Gastrocnemius medialis (tissue), 4 donors: Measurements from ENCODE around the gene ROR1. TPM values are rescaled to one million over a fixed set of nuclear protein-coding genes. Genes with fewer than 3 reads are reported as not detected.

ENCODE experiments used
- ATAC-seq, 2 donors: fragments of 150-250 bp; one replicate each; pipeline ENCODE4 v1.9.1; 2016
- DNase-seq, 2 donors: peaks; one replicate each; pipeline ENCODE4 v3.0.0-alpha.2; 2019
- H3K27ac ChIP-seq, 4 donors: fragments of 200-600 bp; sonication (generic); 1 replicate in 1 of 4; 2 replicates in 3 of 4; pipeline ENCODE4 v1.5.1; 2016 to 2018; ENCODE audit warnings: mild to moderate bottlenecking in 2 of 4, moderate library complexity in 1 of 4
- H3K27me3 ChIP-seq, 3 donors: fragments of 200-600 bp; sonication (generic) in 2 of 3; 1 replicate in 1 of 3; 2 replicates in 2 of 3; pipeline versions ENCODE4 v1.5.1 to v1.6.0; 2016 to 2019; ENCODE audit warnings: mild to moderate bottlenecking in 1 of 3, moderate library complexity in 1 of 3
- H3K36me3 ChIP-seq, 2 donors: fragments of 200-600 bp; sonication (generic) in 1 of 2; one replicate each; pipeline ENCODE4 v1.5.1; 2017 to 2018
- H3K4me1 ChIP-seq, 2 donors: fragments of 200-600 bp; sonication (generic) in 1 of 2; one replicate each; pipeline ENCODE4 v1.5.1; 2016 to 2017; ENCODE audit warnings: mild to moderate bottlenecking in 2 of 2
- H3K4me3 ChIP-seq, 4 donors: fragments of 200-600 bp; sonication (generic) in 3 of 4; 1 replicate in 1 of 4; 2 replicates in 3 of 4; pipeline ENCODE4 v1.5.1; 2016 to 2019; ENCODE audit warnings: mild to moderate bottlenecking in 2 of 4
- H3K9me3 ChIP-seq, 3 donors: fragments of 200-600 bp; sonication (generic) in 2 of 3; 1 replicate in 1 of 3; 2 replicates in 2 of 3; pipeline ENCODE4 v1.5.1; 2016 to 2019
- POLR2A ChIP-seq, 2 donors: fragments of 450-650 bp; IDR thresholded peaks; one replicate each; pipeline ENCODE4 v1.6.1; 2017; ENCODE audit warnings: antibody characterized with exemption in 2 of 2, mild to moderate bottlenecking in 2 of 2, moderate library complexity in 2 of 2
- in situ Hi-C, 4 donors: fragments of 200-750 bp; cut with MboI; loops; one replicate each; pipeline versions ENCODE4 v1.15.0 to v1.8.0; 2017; ENCODE audit warnings: low sequenced_read_pairs in 4 of 4
- intact Hi-C: fragments of 100-400 bp; cut with DNase I; formaldehyde crosslinking; loops from one replicate; pipeline ENCODE4 v1.15.1; 2023; ENCODE audit warnings: low total_unique reads
- total RNA-seq, 4 donors: library from RNA; depleted of rRNA; stranded (reverse); fragments of >200 nt; gene quantifications; one replicate each; pipeline versions ENCODE4 v1.1.0 to v1.2.3, GENCODE V29; 2016
- TF ChIP-seq, protein P1 (sequence below), 5 experiments: fragments of 450-650 bp in 3 of 5; fragments of 200-600 bp in 2 of 5; sonication (generic) in 2 of 5; IDR thresholded peaks in 4 of 5; conservative IDR thresholded peaks in 1 of 5; 1 replicate in 4 of 5; 2 replicates in 1 of 5; pipeline ENCODE4 v1.5.1; 2016 to 2019; ENCODE audit warnings: antibody characterized with exemption in 5 of 5, mild to moderate bottlenecking in 3 of 5, moderate library complexity in 3 of 5

Gene ROR1
- total RNA-seq, 4 donors from 2014 or later, result 2.5 to 4.3 (median 3.6) TPM

- TF ChIP-seq POLR2A (IDR thresholded peaks at IDR 0.05), result no peak
- TF ChIP-seq, protein P1, sequence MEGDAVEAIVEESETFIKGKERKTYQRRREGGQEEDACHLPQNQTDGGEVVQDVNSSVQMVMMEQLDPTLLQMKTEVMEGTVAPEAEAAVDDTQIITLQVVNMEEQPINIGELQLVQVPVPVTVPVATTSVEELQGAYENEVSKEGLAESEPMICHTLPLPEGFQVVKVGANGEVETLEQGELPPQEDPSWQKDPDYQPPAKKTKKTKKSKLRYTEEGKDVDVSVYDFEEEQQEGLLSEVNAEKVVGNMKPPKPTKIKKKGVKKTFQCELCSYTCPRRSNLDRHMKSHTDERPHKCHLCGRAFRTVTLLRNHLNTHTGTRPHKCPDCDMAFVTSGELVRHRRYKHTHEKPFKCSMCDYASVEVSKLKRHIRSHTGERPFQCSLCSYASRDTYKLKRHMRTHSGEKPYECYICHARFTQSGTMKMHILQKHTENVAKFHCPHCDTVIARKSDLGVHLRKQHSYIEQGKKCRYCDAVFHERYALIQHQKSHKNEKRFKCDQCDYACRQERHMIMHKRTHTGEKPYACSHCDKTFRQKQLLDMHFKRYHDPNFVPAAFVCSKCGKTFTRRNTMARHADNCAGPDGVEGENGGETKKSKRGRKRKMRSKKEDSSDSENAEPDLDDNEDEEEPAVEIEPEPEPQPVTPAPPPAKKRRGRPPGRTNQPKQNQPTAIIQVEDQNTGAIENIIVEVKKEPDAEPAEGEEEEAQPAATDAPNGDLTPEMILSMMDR (IDR thresholded peaks at IDR 0.05 in 4 of 5, conservative IDR thresholded peaks at IDR 0.05 in 1 of 5), result no peak
These were observed 55.8 kb downstream of the ROR1 start for GRCh38 chr1:63829349-63830327.

DNA sequence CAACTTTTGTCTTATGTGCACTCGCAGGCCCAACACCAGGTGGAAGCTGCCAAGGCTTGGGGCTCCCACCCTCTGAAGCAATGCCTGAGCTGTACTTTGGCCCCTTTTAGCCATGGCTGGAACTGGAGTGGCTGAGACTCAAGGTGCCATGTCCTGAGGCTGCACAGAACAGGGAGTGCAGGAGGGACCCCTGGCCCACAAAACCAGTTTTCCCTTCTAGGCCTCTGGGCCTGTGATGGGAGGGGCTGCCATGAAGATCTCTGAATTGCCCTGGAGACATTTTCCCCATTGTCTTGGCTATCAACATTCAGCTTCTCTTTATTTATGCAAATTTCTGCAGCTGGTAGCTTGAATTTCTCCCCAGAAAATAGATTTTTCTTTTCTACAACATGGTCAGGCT is 57.6 kb downstream of the ROR1 start:
- H3K9me3 ChIP-seq, result no peaks in the 10 kb centered on the region
- H3K27ac ChIP-seq, result no peak overlapping the region
- no peaks in the 10 kb centered on the region for H3K27me3 ChIP-seq
- intact Hi-C loops, result no loop called here
- ATAC-seq (no peak), DNase-seq (no peak)
- in situ Hi-C loops, result no loop called here
- no peak overlapping the region for H3K4me3 ChIP-seq
- H3K4me1 ChIP-seq, result peaks cover 16 to 53% of the 10 kb centered on the region in 2 donors
- no peaks in the 10 kb centered on the region for H3K36me3 ChIP-seq
- TF ChIP-seq POLR2A (IDR thresholded peaks at IDR 0.05), result no peak
- TF ChIP-seq, protein P1 (IDR thresholded peaks at IDR 0.05 in 4 of 5, conservative IDR thresholded peaks at IDR 0.05 in 1 of 5), result no peak

More at GRCh38 chr1:63829349-63830327, 55.8 kb downstream of the ROR1 start:
- in situ Hi-C loops, result no loop called here
- peaks cover 16 to 53% of the 10 kb centered on the region in 2 donors for H3K4me1 ChIP-seq
- H3K27me3 ChIP-seq, result no peaks in the 10 kb centered on the region
- no peaks in the 10 kb centered on the region for H3K36me3 ChIP-seq
- intact Hi-C loops, result no loop called here
- H3K27ac ChIP-seq, result no peak overlapping the region
- ATAC-seq, result peak; percentile 52 to 58
- H3K4me3 ChIP-seq, result no peak overlapping the region
- no peaks in the 10 kb centered on the region for H3K9me3 ChIP-seq
- peak in 1 of 2 donors; percentile 15 for DNase-seq

GRCh38 chr1:63833363-63834119 is 59.7 kb downstream of the ROR1 start:
- no peak overlapping the region for H3K27ac ChIP-seq
- TF ChIP-seq, protein P1 (IDR thresholded peaks at IDR 0.05 in 4 of 5, conservative IDR thresholded peaks at IDR 0.05 in 1 of 5), result no peak
- ATAC-seq (no peak), DNase-seq (no peak)
- in situ Hi-C loops, result no loop called here
- H3K27me3 ChIP-seq, result no peaks in the 10 kb centered on the region
- no peaks in the 10 kb centered on the region for H3K9me3 ChIP-seq
- H3K4me3 ChIP-seq, result no peak overlapping the region
- H3K36me3 ChIP-seq, result no peaks in the 10 kb centered on the region
- intact Hi-C loops, result no loop called here
- H3K4me1 ChIP-seq, result peaks cover 11 to 39% of the 10 kb centered on the region in 2 donors

DNA sequence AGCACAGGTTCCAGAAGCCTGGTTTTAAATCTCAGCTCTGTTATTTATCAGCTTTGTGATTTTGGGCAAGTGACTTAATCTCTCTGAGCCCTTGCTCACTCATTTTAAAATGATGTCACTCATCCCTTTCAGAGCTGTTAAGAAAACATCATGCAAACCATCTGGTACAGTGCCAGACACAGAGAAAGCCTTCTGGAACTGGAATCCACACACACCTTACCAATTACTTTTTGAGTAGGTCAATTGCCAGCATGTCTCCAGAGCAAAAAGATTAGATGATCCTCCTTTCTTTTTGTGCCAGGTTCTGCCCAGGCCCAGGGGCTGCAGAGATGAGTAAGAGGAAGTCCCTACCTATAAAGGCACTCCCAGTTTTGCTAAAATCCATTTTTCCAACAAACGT is 61.3 kb downstream of the ROR1 start:
- ATAC-seq, result no peak
- Histone ChIP-seq H3K27ac (no peak overlapping the region), H3K27me3 (no peaks in the 10 kb centered on the region), H3K4me3 (no peak overlapping the region), H3K9me3 (no peaks in the 10 kb centered on the region), H3K36me3 (no peaks in the 10 kb centered on the region), H3K4me1 (peaks cover 3 to 24% of the 10 kb centered on the region in 2 donors)
- intact Hi-C loops, result no loop called here
- no peak for DNase-seq
- in situ Hi-C loops, result no loop called here
- TF ChIP-seq, protein P1 (IDR thresholded peaks at IDR 0.05 in 4 of 5, conservative IDR thresholded peaks at IDR 0.05 in 1 of 5), result no peak
- no peak for TF ChIP-seq POLR2A (IDR thresholded peaks at IDR 0.05)
